MM.1S (cell line): Measurements from ENCODE around the gene CMTM4.

Source experiments
- DNase-seq: peaks from one replicate; pipeline ENCODE4 v3.0.0-alpha.2; 2015
- H2AFZ ChIP-seq: fragments of 300-600 bp; sonication (generic); 2 replicates; pipeline ENCODE4 v1.6.0; 2016; ENCODE audit warnings: antibody characterized with exemption, low read length
- H3F3A ChIP-seq: fragments of 300-600 bp; sonication (generic); 2 replicates; pipeline ENCODE4 v1.6.1; 2016; ENCODE audit warnings: mild to moderate bottlenecking, antibody characterized with exemption, low read length, moderate library complexity, mixed read lengths; ENCODE audit not compliant: insufficient read depth
- H3K27ac ChIP-seq: fragments of 300-600 bp; sonication (generic); 2 replicates; pipeline ENCODE4 v1.5.1; 2016; ENCODE audit warnings: mild to moderate bottlenecking, low read length
- H3K27me3 ChIP-seq: fragments of 300-600 bp; sonication (generic); replicated peaks from 2 replicates; pipeline ENCODE4 v1.6.0; 2016; ENCODE audit warnings: low read length; ENCODE audit not compliant: insufficient read depth
- H3K36me3 ChIP-seq: fragments of 300-600 bp; sonication (generic); replicated peaks from 2 replicates; pipeline ENCODE4 v1.6.1; 2016; ENCODE audit warnings: mild to moderate bottlenecking, low read length, mixed read lengths; ENCODE audit not compliant: insufficient read depth
- H3K4me1 ChIP-seq: fragments of 300-600 bp; sonication (generic); 2 replicates; pipeline ENCODE4 v1.6.1; 2016; ENCODE audit warnings: low read length, mixed read lengths
- H3K4me2 ChIP-seq: fragments of 300-600 bp; sonication (generic); 2 replicates; pipeline ENCODE4 v1.6.0; 2016; ENCODE audit warnings: low read depth, low read length
- H3K4me3 ChIP-seq: fragments of 300-600 bp; sonication (generic); 2 replicates; pipeline ENCODE4 v1.5.1; 2016; ENCODE audit warnings: low read length, mixed read lengths
- H3K79me2 ChIP-seq: fragments of 300-600 bp; sonication (generic); 2 replicates; pipeline ENCODE4 v1.6.1; 2016; ENCODE audit warnings: mixed run types, low read length, mixed read lengths
- H3K9ac ChIP-seq: fragments of 300-600 bp; sonication (generic); 2 replicates; pipeline ENCODE4 v1.6.1; 2016; ENCODE audit warnings: low read length, mixed read lengths
- H3K9me2 ChIP-seq: fragments of 300-600 bp; sonication (generic); replicated peaks from 2 replicates; pipeline ENCODE4 v1.6.1; 2016; ENCODE audit warnings: mild to moderate bottlenecking, low read length, mixed read lengths; ENCODE audit not compliant: insufficient read depth
- H3K9me3 ChIP-seq: fragments of 300-600 bp; sonication (generic); replicated peaks from 2 replicates; pipeline ENCODE4 v1.6.1; 2016; ENCODE audit warnings: mild to moderate bottlenecking, low read length, mixed read lengths; ENCODE audit not compliant: insufficient read depth
- H4K20me1 ChIP-seq: fragments of 300-600 bp; sonication (generic); 2 replicates; pipeline ENCODE4 v1.6.1; 2016; ENCODE audit warnings: mild to moderate bottlenecking, low read length, moderate library complexity, mixed read lengths; ENCODE audit not compliant: insufficient read depth
- EZH2 ChIP-seq: fragments of 300-600 bp; sonication (generic); optimal IDR thresholded peaks from 2 replicates; pipeline ENCODE3; 2017; ENCODE audit warnings: low read depth, mild to moderate bottlenecking, antibody characterized with exemption, low read length, mixed read lengths
- EZH2phosphoT487 ChIP-seq: fragments of 300-600 bp; sonication (generic); IDR thresholded peaks from 2 replicates; pipeline ENCODE4 v1.6.1; 2018; ENCODE audit warnings: antibody characterized with exemption, low read length
- TF ChIP-seq, protein P1 (sequence below): fragments of 300-600 bp; sonication (generic); IDR thresholded peaks from 2 replicates; pipeline ENCODE4 v1.5.1; 2016; ENCODE audit warnings: antibody characterized with exemption, low read length, mixed read lengths

Gene CMTM4

DNA sequence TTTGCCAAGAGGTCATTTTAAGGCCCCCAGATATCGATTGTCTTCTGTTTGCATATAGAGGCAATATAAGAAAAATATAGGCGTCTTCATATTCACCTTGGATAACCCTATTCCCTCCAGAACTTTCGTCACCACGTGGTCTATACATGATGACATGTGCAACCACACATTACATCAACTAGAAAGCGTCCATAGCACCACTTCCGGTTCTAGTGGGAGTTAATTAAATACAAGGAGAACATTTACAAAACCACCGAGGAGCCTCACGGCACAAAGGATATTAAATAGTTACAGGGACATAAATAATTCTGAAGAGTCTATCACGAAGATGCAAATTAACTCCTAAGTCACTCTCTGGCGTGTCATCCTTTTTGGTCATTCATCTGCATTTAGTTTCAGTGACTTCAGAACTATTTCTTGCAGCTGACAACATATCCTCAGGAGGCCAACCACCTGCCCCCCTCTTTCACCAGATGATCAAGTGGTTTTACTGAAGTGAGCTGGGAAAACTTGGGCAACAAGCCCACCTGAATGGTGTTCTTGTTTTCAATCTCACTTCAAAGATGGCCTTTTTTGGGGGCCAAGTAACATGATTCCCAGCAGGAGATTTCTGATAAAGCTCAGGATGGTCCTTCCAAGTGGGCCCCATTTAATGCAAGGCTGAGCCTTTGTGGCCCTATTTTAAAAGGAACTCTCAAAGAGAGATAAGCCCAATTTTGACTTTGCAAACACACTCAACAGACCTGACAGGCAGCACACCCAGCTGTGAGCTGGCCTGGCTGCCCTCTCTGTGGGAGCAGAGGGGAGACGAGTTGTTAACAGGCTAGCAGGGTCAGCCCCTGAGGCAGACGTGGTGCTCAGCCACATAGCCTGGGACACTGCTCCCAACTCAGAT is 76.8 kb downstream of the CMTM4 start:
- Histone ChIP-seq H3K4me3 (no peak overlapping the region), H3K27ac (no peak overlapping the region), H3K27me3 (no peaks in the 10 kb centered on the region), H3K9me3 (no peaks in the 10 kb centered on the region), H3K4me1 (no peaks in the 10 kb centered on the region), H3K4me2 (no peak overlapping the region), H2AFZ (no peak overlapping the region), H3K36me3 (no peaks in the 10 kb centered on the region), H3K9ac (no peak overlapping the region), H3F3A (no peaks in the 10 kb centered on the region), H3K79me2 (no peaks in the 10 kb centered on the region), H3K9me2 (no peaks in the 10 kb centered on the region), H4K20me1 (no peaks in the 10 kb centered on the region)
- TF ChIP-seq EZH2phosphoT487 (no peak), EZH2 (no peak)
- TF ChIP-seq, protein P1, sequence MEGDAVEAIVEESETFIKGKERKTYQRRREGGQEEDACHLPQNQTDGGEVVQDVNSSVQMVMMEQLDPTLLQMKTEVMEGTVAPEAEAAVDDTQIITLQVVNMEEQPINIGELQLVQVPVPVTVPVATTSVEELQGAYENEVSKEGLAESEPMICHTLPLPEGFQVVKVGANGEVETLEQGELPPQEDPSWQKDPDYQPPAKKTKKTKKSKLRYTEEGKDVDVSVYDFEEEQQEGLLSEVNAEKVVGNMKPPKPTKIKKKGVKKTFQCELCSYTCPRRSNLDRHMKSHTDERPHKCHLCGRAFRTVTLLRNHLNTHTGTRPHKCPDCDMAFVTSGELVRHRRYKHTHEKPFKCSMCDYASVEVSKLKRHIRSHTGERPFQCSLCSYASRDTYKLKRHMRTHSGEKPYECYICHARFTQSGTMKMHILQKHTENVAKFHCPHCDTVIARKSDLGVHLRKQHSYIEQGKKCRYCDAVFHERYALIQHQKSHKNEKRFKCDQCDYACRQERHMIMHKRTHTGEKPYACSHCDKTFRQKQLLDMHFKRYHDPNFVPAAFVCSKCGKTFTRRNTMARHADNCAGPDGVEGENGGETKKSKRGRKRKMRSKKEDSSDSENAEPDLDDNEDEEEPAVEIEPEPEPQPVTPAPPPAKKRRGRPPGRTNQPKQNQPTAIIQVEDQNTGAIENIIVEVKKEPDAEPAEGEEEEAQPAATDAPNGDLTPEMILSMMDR, result no peak
- no peak for DNase-seq

DNA sequence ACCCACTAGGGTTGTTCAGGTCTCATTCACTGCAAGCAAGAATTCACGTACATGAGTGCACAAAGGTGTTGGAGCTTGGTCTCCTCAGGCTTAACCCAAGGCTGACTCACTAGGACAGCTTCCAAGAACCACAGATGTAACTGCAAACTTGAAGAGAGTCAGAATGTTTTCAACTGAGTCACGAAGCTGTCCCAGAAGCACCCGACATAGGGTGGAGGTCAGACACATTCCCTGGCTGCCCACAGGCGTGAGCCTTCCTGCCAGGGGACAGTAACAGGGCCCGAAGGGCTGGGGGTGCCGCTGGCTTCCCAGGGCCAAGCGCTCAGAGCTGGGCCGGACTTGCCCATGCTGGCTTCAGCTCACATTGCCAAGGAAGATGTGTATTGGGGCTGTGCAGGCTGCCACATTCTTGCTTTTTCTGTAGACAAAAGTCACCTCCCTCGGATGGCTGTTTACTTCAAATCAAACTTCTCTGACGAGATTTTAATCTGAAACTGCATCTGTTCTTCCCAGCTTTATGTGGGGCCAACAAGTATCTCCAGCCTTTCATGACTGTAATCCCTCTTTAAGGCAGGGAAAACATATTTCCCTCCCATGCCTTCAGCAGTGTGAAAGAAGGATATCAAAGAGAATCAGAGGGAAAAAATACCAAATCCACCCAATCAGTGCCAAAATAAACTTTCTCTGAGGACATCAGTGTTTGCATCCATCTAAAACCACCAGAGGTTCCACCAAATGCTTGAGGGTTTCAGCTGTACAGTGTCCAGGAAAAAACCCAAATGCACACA is 77.8 kb downstream of the CMTM4 start:
- TF ChIP-seq, protein P1, result no peak
- TF ChIP-seq EZH2 (no peak), EZH2phosphoT487 (no peak)
- no peaks in the 10 kb centered on the region for H4K20me1 ChIP-seq
- no peaks in the 10 kb centered on the region for H3F3A ChIP-seq
- H3K4me2 ChIP-seq, result no peak overlapping the region
- no peaks in the 10 kb centered on the region for H3K27me3 ChIP-seq
- no peak overlapping the region for H3K9ac ChIP-seq
- no peaks in the 10 kb centered on the region for H3K79me2 ChIP-seq
- H3K27ac ChIP-seq, result no peak overlapping the region
- H2AFZ ChIP-seq, result no peak overlapping the region
- no peaks in the 10 kb centered on the region for H3K36me3 ChIP-seq
- no peaks in the 10 kb centered on the region for H3K4me1 ChIP-seq
- no peaks in the 10 kb centered on the region for H3K9me3 ChIP-seq
- H3K4me3 ChIP-seq, result no peak overlapping the region
- no peaks in the 10 kb centered on the region for H3K9me2 ChIP-seq
- DNase-seq, result no peak

DNA sequence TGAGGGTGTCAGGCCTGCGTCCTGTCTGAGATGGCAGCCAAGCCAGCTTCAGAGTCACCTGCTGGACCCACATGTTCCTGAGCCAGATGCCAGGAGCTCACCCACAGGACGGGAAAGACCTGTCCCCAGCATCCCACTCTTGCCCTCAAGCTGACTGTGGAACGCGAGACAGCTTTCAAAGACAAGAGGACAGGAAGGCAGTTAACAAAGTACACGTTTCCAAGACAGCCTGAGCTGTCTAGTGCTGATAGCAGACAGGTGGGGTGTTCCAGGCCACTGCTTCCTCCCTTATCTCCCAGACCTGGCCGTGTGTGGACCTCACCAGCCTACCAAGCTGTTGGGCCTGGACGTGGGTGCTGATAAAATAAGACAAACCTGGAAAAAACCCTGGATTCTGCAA is 78.8 kb downstream of the CMTM4 start:
- Histone ChIP-seq H3K27ac (no peak overlapping the region), H3K9ac (no peak overlapping the region), H3K27me3 (no peaks in the 10 kb centered on the region), H3F3A (no peaks in the 10 kb centered on the region), H3K4me1 (no peaks in the 10 kb centered on the region), H2AFZ (no peak overlapping the region), H3K4me3 (no peak overlapping the region), H3K9me3 (no peaks in the 10 kb centered on the region), H3K79me2 (no peaks in the 10 kb centered on the region), H4K20me1 (no peaks in the 10 kb centered on the region), H3K9me2 (no peaks in the 10 kb centered on the region), H3K36me3 (no peaks in the 10 kb centered on the region), H3K4me2 (no peak overlapping the region)
- no peak for TF ChIP-seq EZH2phosphoT487
- TF ChIP-seq EZH2, result no peak
- TF ChIP-seq, protein P1, result no peak
- no peak for DNase-seq
